HG02642 (cell line): ENCODE data around the gene KCNE2.
"Not testable (repeated sequence)": the region's sequence is repeated elsewhere in the genome, so short reads cannot be mapped to it uniquely, and the experiment has no call there.

Experiments
- ATAC-seq: cut with Tn5 transposase; IDR thresholded peaks from one replicate; pipeline ENCODE4 v1.9.1; 2021; ENCODE audit warnings: mild to moderate bottlenecking; ENCODE audit not compliant: unreplicated experiment, poor library complexity

Gene KCNE2

DNA sequence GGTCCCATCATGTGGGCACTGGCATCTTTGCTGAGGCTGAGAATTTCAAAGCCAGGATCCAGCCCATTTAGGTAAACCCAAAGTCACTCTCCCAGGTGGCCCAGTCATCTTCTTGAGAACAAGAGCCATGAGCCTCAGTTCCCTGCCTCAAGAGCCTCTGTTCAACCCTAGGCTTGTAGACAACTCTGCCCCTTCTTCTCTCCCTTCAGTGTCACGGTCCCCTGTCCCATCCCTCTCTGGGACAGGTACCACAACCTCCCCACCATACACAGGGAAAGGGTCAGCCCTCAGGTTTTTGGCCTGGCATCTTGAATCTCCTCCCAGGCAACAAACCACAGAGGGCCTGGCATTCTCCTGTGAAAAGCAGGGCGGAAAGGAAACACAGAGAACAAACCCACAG lies 41.9 kb downstream of the KCNE2 start:
- ATAC-seq, result not testable (repeated sequence)

DNA sequence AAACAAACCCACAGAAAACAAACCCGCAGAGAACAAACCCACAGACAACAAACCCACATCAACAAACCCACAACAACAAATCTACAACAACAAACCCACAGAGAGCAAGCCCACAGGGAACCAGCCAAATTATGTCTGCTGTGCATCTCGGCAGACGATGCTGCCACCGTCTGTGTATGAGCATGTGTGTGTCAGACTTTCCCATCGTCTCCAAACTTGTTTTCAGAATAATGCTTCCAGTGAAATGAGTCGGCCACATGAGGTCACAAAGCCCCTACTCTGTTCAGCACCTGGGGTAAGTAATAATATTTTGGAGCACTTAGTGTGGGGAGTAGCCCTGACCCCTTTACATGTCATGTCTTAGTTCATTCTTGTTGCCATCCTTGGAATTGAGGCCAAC lies 42.3 kb downstream of the KCNE2 start:
- ATAC-seq, result not testable (repeated sequence)

- not testable (repeated sequence) for ATAC-seq
Measured at GRCh38 chr21:34406676-34407075, 42.9 kb downstream of the KCNE2 start.

DNA sequence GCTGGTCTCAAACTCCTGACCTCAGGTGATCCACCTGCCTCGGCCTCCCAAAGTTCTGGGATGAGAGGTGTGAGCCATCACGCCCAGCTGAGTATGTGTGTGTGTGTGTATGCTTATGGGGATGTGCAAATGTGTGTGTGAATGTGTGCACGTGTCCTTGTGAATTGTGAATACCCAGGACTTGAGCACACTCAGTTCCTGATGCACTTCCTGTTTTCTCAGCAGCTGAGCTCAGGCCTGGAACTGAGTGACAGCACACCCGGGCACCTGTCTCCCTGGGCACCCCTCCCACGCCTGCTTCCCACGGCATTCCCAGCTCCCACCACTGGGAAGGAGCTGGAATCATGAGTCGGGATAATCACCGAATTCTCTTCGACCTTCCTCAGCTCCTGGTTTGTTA lies 43.5 kb downstream of the KCNE2 start:
- ATAC-seq, result not testable (repeated sequence)

- not testable (repeated sequence) for ATAC-seq
Measured at GRCh38 chr21:34417448-34418077, 53.8 kb downstream of the KCNE2 start.
